ENCODE results near the gene CREB5. TPM values are rescaled to one million over a fixed set of nuclear protein-coding genes. Genes with fewer than 3 reads are reported as not detected.

Gene CREB5
- total and polyA plus RNA-seq, 9 donors = 16.0 to 46.2 (median 28.5) TPM

- H3K4me3 ChIP-seq (ENCODE audit: low read length) = no peak overlapping the region
- DNase-seq = no peak
- H3K9me3 ChIP-seq (replicated peaks; ENCODE audit: control insufficient read depth, low read depth, low read length) = no peaks in the 10 kb centered on the region
- no peaks in the 10 kb centered on the region for H3K27me3 ChIP-seq (ENCODE audit: control insufficient read depth, insufficient read depth, low read length)
- no peaks in the 10 kb centered on the region for H3K4me1 ChIP-seq (ENCODE audit: control insufficient read depth, insufficient read depth, low read length)
- WGBS (ENCODE audit: insufficient coverage) = no CpG with 5 or more reads among the region's 3 CpGs
- no peak overlapping the region for H3K27ac ChIP-seq (ENCODE audit: low read length)
- no peaks in the 10 kb centered on the region for H3K36me3 ChIP-seq (ENCODE audit: control insufficient read depth, insufficient read depth, low read length)
These were observed 30.9 kb upstream of the CREB5 start for GRCh38 chr7:28381466-28381865.

- WGBS (ENCODE audit: insufficient coverage) = 65% methylated on average over 2 of the region's 5 CpGs
- no peak for DNase-seq
- H3K4me3 ChIP-seq (ENCODE audit: low read length) = no peak overlapping the region
- H3K27me3 ChIP-seq (ENCODE audit: control insufficient read depth, insufficient read depth, low read length) = no peaks in the 10 kb centered on the region
- no peaks in the 10 kb centered on the region for H3K36me3 ChIP-seq (ENCODE audit: control insufficient read depth, insufficient read depth, low read length)
- H3K27ac ChIP-seq (ENCODE audit: low read length) = no peak overlapping the region
- no peaks in the 10 kb centered on the region for H3K9me3 ChIP-seq (replicated peaks; ENCODE audit: control insufficient read depth, low read depth, low read length)
- H3K4me1 ChIP-seq (ENCODE audit: control insufficient read depth, insufficient read depth, low read length) = no peaks in the 10 kb centered on the region
These were observed 30.2 kb upstream of the CREB5 start for GRCh38 chr7:28382144-28382543.

GRCh38 chr7:28383975-28384374 lies 28.3 kb upstream of the CREB5 start:
- Histone ChIP-seq H3K9me3 (replicated peaks; ENCODE audit: control insufficient read depth, low read depth, low read length) (no peaks in the 10 kb centered on the region), H3K4me1 (ENCODE audit: control insufficient read depth, insufficient read depth, low read length) (no peaks in the 10 kb centered on the region), H3K4me3 (ENCODE audit: low read length) (no peak overlapping the region), H3K27me3 (ENCODE audit: control insufficient read depth, insufficient read depth, low read length) (no peaks in the 10 kb centered on the region), H3K27ac (ENCODE audit: low read length) (no peak overlapping the region), H3K36me3 (ENCODE audit: control insufficient read depth, insufficient read depth, low read length) (no peaks in the 10 kb centered on the region)
- 46% methylated on average over 6 of the region's 8 CpGs for WGBS (ENCODE audit: insufficient coverage)
- no peak for DNase-seq

- DNase-seq = peak; percentile 90
- WGBS (ENCODE audit: insufficient coverage) = no CpG with 5 or more reads among the region's 14 CpGs
- Histone ChIP-seq H3K4me1 (ENCODE audit: control insufficient read depth, insufficient read depth, low read length) (no peaks in the 10 kb centered on the region), H3K4me3 (ENCODE audit: low read length) (peak overlapping the region; percentile 39), H3K27me3 (ENCODE audit: control insufficient read depth, insufficient read depth, low read length) (no peaks in the 10 kb centered on the region), H3K9me3 (replicated peaks; ENCODE audit: control insufficient read depth, low read depth, low read length) (no peaks in the 10 kb centered on the region), H3K36me3 (ENCODE audit: control insufficient read depth, insufficient read depth, low read length) (no peaks in the 10 kb centered on the region), H3K27ac (ENCODE audit: low read length) (peak overlapping the region; percentile 59)
These were observed 22.6 kb upstream of the CREB5 start for GRCh38 chr7:28389504-28390395.

GRCh38 chr7:28390426-28390825 lies 21.9 kb upstream of the CREB5 start:
- Histone ChIP-seq H3K27me3 (ENCODE audit: control insufficient read depth, insufficient read depth, low read length) (no peaks in the 10 kb centered on the region), H3K27ac (ENCODE audit: low read length) (peak overlapping the region; percentile 54), H3K9me3 (replicated peaks; ENCODE audit: control insufficient read depth, low read depth, low read length) (no peaks in the 10 kb centered on the region), H3K4me1 (ENCODE audit: control insufficient read depth, insufficient read depth, low read length) (no peaks in the 10 kb centered on the region), H3K36me3 (ENCODE audit: control insufficient read depth, insufficient read depth, low read length) (no peaks in the 10 kb centered on the region), H3K4me3 (ENCODE audit: low read length) (no peak overlapping the region)
- no CpG with 5 or more reads among the region's 3 CpGs for WGBS (ENCODE audit: insufficient coverage)
- peak; percentile 78 for DNase-seq

- Histone ChIP-seq H3K36me3 (ENCODE audit: control insufficient read depth, insufficient read depth, low read length) (no peaks in the 10 kb centered on the region), H3K4me3 (ENCODE audit: low read length) (no peak overlapping the region), H3K4me1 (ENCODE audit: control insufficient read depth, insufficient read depth, low read length) (no peaks in the 10 kb centered on the region), H3K9me3 (replicated peaks; ENCODE audit: control insufficient read depth, low read depth, low read length) (no peaks in the 10 kb centered on the region), H3K27me3 (ENCODE audit: control insufficient read depth, insufficient read depth, low read length) (no peaks in the 10 kb centered on the region), H3K27ac (ENCODE audit: low read length) (no peak overlapping the region)
- no CpG with 5 or more reads among the region's 2 CpGs for WGBS (ENCODE audit: insufficient coverage)
- no peak for DNase-seq
These were observed 20.0 kb upstream of the CREB5 start for GRCh38 chr7:28392289-28392688.

GRCh38 chr7:28395404-28395803 lies 16.9 kb upstream of the CREB5 start:
- Histone ChIP-seq H3K9me3 (replicated peaks; ENCODE audit: control insufficient read depth, low read depth, low read length) (no peaks in the 10 kb centered on the region), H3K36me3 (ENCODE audit: control insufficient read depth, insufficient read depth, low read length) (no peaks in the 10 kb centered on the region), H3K27me3 (ENCODE audit: control insufficient read depth, insufficient read depth, low read length) (no peaks in the 10 kb centered on the region), H3K4me1 (ENCODE audit: control insufficient read depth, insufficient read depth, low read length) (no peaks in the 10 kb centered on the region), H3K27ac (ENCODE audit: low read length) (no peak overlapping the region), H3K4me3 (ENCODE audit: low read length) (no peak overlapping the region)
- no peak for DNase-seq
- no CpG with 5 or more reads among the region's 3 CpGs for WGBS (ENCODE audit: insufficient coverage)

- Histone ChIP-seq H3K27me3 (ENCODE audit: control insufficient read depth, insufficient read depth, low read length) (no peaks in the 10 kb centered on the region), H3K9me3 (replicated peaks; ENCODE audit: control insufficient read depth, low read depth, low read length) (no peaks in the 10 kb centered on the region), H3K4me1 (ENCODE audit: control insufficient read depth, insufficient read depth, low read length) (no peaks in the 10 kb centered on the region), H3K4me3 (ENCODE audit: low read length) (no peak overlapping the region), H3K36me3 (ENCODE audit: control insufficient read depth, insufficient read depth, low read length) (no peaks in the 10 kb centered on the region), H3K27ac (ENCODE audit: low read length) (no peak overlapping the region)
- WGBS (ENCODE audit: insufficient coverage) = no CpG with 5 or more reads among the region's 2 CpGs
- no peak for DNase-seq
These were observed 16.5 kb upstream of the CREB5 start for GRCh38 chr7:28395831-28396230.

GRCh38 chr7:28397141-28397540 lies 15.2 kb upstream of the CREB5 start:
- no peaks in the 10 kb centered on the region for H3K9me3 ChIP-seq (replicated peaks; ENCODE audit: control insufficient read depth, low read depth, low read length)
- no CpG with 5 or more reads among the region's 2 CpGs for WGBS (ENCODE audit: insufficient coverage)
- H3K36me3 ChIP-seq (ENCODE audit: control insufficient read depth, insufficient read depth, low read length) = no peaks in the 10 kb centered on the region
- no peaks in the 10 kb centered on the region for H3K4me1 ChIP-seq (ENCODE audit: control insufficient read depth, insufficient read depth, low read length)
- DNase-seq = no peak
- no peak overlapping the region for H3K4me3 ChIP-seq (ENCODE audit: low read length)
- no peak overlapping the region for H3K27ac ChIP-seq (ENCODE audit: low read length)
- H3K27me3 ChIP-seq (ENCODE audit: control insufficient read depth, insufficient read depth, low read length) = no peaks in the 10 kb centered on the region

- Histone ChIP-seq H3K27ac (ENCODE audit: low read length) (no peak overlapping the region), H3K4me3 (ENCODE audit: low read length) (no peak overlapping the region), H3K36me3 (ENCODE audit: control insufficient read depth, insufficient read depth, low read length) (no peaks in the 10 kb centered on the region), H3K27me3 (ENCODE audit: control insufficient read depth, insufficient read depth, low read length) (no peaks in the 10 kb centered on the region), H3K9me3 (replicated peaks; ENCODE audit: control insufficient read depth, low read depth, low read length) (no peaks in the 10 kb centered on the region), H3K4me1 (ENCODE audit: control insufficient read depth, insufficient read depth, low read length) (no peaks in the 10 kb centered on the region)
- WGBS (ENCODE audit: insufficient coverage) = no CpG with 5 or more reads among the region's 3 CpGs
- DNase-seq = no peak
These were observed 11.4 kb upstream of the CREB5 start for GRCh38 chr7:28400838-28401360.

Measured in muscle of leg (tissue), 11 donors.